Urinary bladder (tissue), 4 donors: ENCODE results near the gene DDN. TPM values are rescaled to one million over a fixed set of nuclear protein-coding genes. Genes with fewer than 3 reads are reported as not detected.
A peak's percentile ranks its signal among the peaks of the same experiment; 100 is the strongest.

Source experiments
- DNase-seq: peaks from one replicate; pipeline ENCODE4 v3.0.0-alpha.2; 2015; ENCODE audit errors: extremely low spot score
- H3K27ac ChIP-seq: one replicate; pipeline ENCODE4 v1.5.1; 2013; ENCODE audit warnings: low read depth, mild to moderate bottlenecking, moderate library complexity
- H3K36me3 ChIP-seq: one replicate; pipeline ENCODE4 v1.6.1; 2013; ENCODE audit warnings: mild to moderate bottlenecking, moderate library complexity; ENCODE audit not compliant: insufficient read depth
- H3K4me1 ChIP-seq: one replicate; pipeline ENCODE4 v1.6.1; 2013; ENCODE audit warnings: mild to moderate bottlenecking, moderate library complexity; ENCODE audit not compliant: insufficient read depth
- H3K4me3 ChIP-seq: one replicate; pipeline ENCODE4 v1.5.1; 2013; ENCODE audit warnings: low read depth, low read length
- WGBS: extraction: QIAGEN DNeasy Blood & Tissue Kit; methylation state at CpG from one replicate; pipeline ENCODE4 v1.1.7; 2013; 5-methylcytosine and 5-hydroxymethylcytosine counted together
- polyA plus RNA-seq: library from polyadenylated mRNA; stranded (reverse); fragments of 200-250 nt; gene quantifications from one replicate; pipeline ENCODE4 v1.2.3, GENCODE V29; 2013
- total RNA-seq: library from RNA; depleted of rRNA; stranded (reverse); fragments of >200 nt; gene quantifications from one replicate; pipeline ENCODE4 v1.2.3, GENCODE V29; 2014
- donor health status: healthy with polysubstance abuse.
- donor health status: healthy.

DDN gene
- total and polyA plus RNA-seq, 2 donors = 0.74 TPM; not detected in 1

DNA sequence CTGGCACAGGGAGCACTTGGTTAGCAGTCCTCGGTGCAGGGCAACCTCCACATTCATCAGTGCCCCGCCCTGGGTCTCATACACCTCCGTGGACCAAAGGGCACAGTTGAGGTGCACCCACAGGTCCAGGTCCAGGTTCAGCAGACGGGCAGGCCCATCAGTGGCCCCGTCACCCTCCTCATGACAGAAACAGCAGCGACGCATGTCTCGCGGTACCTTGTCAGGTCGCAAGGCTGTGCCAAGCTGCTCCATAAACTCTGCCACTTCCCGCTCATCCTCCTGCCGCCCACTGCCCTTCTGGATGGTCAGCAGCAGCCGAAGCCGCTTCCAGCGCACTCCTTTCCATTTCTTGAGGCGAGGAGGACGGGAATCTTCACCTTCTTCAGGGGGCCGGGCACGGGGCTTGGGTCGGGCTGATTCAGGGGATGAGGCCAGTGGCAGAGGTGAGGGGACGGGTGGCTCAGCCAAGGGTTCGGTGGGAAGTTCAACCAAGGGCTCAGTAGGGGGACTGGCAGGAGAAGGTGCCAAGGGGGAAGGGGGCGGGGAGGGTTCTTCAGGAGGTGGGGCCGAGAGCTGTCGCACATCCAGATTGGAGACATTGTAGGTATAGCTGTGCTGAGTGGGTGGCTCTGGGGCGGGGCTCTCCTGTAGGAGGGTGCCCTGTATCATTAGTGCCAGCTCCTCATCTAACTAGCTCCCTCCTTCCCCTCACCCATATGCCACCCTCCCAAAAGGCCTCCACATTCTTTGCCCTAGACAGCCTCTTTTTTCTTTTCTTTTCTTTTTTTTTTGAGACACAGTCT, 27.7 kb upstream of the DDN start:
- Histone ChIP-seq H3K4me1 (no peaks in the 10 kb centered on the region), H3K27ac (no peak overlapping the region), H3K36me3 (peaks cover 8% of the 10 kb centered on the region), H3K4me3 (no peak overlapping the region)
- DNase-seq = no peak
- 94% methylated on average over 26 of the region's 26 CpGs for WGBS

- 95% methylated on average over 21 of the region's 21 CpGs for WGBS
Measured at GRCh38 chr12:49026101-49026500, 26.9 kb upstream of the DDN start.

DNA sequence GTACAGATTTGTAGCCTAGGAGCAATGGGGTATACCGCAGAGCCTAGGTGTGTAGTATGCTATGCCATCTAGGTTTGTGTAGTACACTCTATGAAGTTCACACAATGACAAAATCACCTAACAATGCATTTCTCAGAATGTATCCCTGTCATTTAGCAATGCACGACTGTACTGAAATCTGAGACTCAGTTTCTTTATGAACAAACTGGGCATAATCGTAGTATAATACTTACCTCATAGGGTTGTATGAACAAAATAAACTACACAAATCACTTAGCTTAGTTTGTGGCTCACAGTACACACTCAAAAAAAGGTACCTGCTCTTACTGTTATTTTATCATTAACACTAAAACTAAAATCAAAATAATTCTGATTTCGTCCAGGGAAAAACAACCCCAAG, 26.3 kb upstream of the DDN start:
- DNase-seq = no peak
- Histone ChIP-seq H3K27ac (no peak overlapping the region), H3K4me1 (no peaks in the 10 kb centered on the region), H3K4me3 (no peak overlapping the region), H3K36me3 (peaks cover 8% of the 10 kb centered on the region)
- WGBS = 92% methylated on average over 4 of the region's 4 CpGs

More at GRCh38 chr12:49026101-49026500, 26.9 kb upstream of the DDN start:
- Histone ChIP-seq H3K4me1 (no peaks in the 10 kb centered on the region), H3K27ac (no peak overlapping the region), H3K4me3 (no peak overlapping the region), H3K36me3 (peaks cover 8% of the 10 kb centered on the region)
- DNase-seq = no peak

GRCh38 chr12:49024543-49024942, 25.4 kb upstream of the DDN start:
- peaks cover 8% of the 10 kb centered on the region for H3K36me3 ChIP-seq

DNA sequence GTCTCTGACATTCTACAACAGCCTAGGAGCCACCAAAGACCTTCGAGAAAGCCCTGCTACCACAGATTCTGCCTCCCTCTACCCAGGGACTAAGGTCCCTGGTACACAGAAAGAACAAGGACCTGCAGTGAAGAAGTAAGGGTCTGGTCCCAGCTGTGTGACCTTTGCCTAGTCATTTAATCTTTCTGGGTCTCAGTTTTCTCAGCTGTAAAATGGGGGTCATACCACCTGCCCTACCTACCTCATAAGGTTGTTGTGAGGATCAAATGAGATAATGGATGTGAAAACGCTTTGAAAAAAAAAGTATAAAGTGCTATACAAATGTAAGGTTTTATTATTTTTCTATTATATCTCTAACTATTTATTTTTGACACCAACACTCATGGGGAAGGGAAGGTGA, 24.6 kb upstream of the DDN start:
- no peak for DNase-seq
- no peaks in the 10 kb centered on the region for H3K4me1 ChIP-seq
- H3K27ac ChIP-seq = no peak overlapping the region
- no peak overlapping the region for H3K4me3 ChIP-seq
- 95% methylated on average over 2 of the region's 2 CpGs for WGBS
- peaks cover 8% of the 10 kb centered on the region for H3K36me3 ChIP-seq

More at GRCh38 chr12:49024543-49024942, 25.4 kb upstream of the DDN start:
- 88% methylated on average over 12 of the region's 12 CpGs for WGBS
- Histone ChIP-seq H3K4me1 (no peaks in the 10 kb centered on the region), H3K4me3 (no peak overlapping the region), H3K27ac (no peak overlapping the region)
- DNase-seq = no peak

DNA sequence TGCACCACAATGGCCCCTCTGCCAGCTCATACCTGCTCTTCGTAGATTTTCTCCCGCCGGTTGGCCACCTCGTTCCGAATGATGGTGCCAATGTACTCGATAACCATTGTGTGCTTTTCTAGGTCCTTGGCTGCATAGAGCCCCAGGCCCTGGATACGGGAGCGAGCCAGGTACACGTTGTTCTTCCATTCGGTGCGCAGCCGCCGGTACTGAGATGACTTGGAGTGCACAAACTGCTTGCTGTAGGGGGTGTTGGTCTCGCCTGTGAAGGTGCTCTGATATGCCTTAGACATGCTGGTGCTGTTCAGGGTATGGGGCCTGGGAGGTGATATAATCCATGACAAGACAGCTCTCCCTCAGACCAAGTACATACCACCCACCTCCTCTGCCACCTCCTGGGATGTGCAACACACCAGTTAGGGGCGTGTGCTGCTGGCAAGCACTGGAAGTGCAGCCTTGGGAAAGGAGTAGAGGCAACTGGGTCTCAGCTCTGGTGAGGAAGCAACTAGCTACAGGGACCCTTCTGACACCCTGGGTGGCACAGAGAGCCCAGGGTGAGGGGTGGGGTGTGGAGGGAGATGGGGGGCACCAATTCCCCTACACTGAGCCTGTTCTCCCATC, 23.5 kb upstream of the DDN start:
- Histone ChIP-seq H3K27ac (no peak overlapping the region), H3K36me3 (peaks cover 5% of the 10 kb centered on the region), H3K4me1 (no peaks in the 10 kb centered on the region), H3K4me3 (no peak overlapping the region)
- DNase-seq = no peak
- WGBS = 92% methylated on average over 15 of the region's 15 CpGs

GRCh38 chr12:49021292-49021915, 22.2 kb upstream of the DDN start:
- Histone ChIP-seq H3K36me3 (peaks cover 4% of the 10 kb centered on the region), H3K4me1 (no peaks in the 10 kb centered on the region), H3K4me3 (no peak overlapping the region), H3K27ac (no peak overlapping the region)
- DNase-seq = no peak
- 83% methylated on average over 11 of the region's 11 CpGs for WGBS

GRCh38 chr12:49020441-49020840, 21.3 kb upstream of the DDN start:
- H3K27ac ChIP-seq = no peak overlapping the region
- no peak for DNase-seq
- no peak overlapping the region for H3K4me3 ChIP-seq
- 84% methylated on average over 6 of the region's 6 CpGs for WGBS
- no peaks in the 10 kb centered on the region for H3K36me3 ChIP-seq
- no peaks in the 10 kb centered on the region for H3K4me1 ChIP-seq

GRCh38 chr12:49019443-49020324, 20.5 kb upstream of the DDN start:
- Histone ChIP-seq H3K27ac (peak overlapping the region; percentile 26), H3K36me3 (no peaks in the 10 kb centered on the region), H3K4me1 (no peaks in the 10 kb centered on the region), H3K4me3 (no peak overlapping the region)
- WGBS = 57% methylated on average over 10 of the region's 10 CpGs
- DNase-seq = no peak

GRCh38 chr12:49019120-49019430, 19.9 kb upstream of the DDN start:
- DNase-seq = no peak
- H3K4me1 ChIP-seq = no peaks in the 10 kb centered on the region
- H3K27ac ChIP-seq = peak overlapping the region; percentile 85
- peak overlapping the region; percentile 92 for H3K4me3 ChIP-seq
- no peaks in the 10 kb centered on the region for H3K36me3 ChIP-seq
- 3% methylated on average over 8 of the region's 8 CpGs for WGBS

- DNase-seq = peak; percentile 83
- Histone ChIP-seq H3K4me3 (peak within 1 kb of the TSS; percentile 92), H3K27ac (peak within 1 kb of the TSS; percentile 91), H3K4me1 (no peaks in the 10 kb centered on the region), H3K36me3 (no peaks in the 10 kb centered on the region)
- under 1% methylated on average over 59 of the region's 59 CpGs for WGBS
Measured at GRCh38 chr12:49018261-49019119, 19.3 kb upstream of the DDN start, which contains the start of gene PRKAG1. Gene PRKAG1 (minus strand): TSS chr12:49018776. CDS start chr12:49018740, 36 bp downstream.

DNA sequence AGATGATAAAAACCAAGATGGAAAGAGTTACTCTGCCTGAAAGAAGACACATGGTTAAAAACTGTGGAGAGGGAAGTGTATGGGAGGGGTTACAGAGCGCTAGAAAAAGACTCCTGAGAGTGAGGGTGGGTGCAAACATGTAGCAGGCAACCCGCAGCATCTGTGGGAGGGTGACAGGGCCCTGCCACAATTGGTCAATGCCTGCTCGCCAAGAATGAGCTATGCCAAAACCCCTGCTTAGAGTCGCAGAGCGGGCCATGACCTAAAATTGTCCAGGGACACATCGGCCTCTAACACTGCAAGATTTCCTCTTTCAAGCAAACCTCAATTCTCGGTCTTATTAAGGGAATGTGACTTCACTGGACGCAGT, 18.7 kb upstream of the DDN start:
- H3K27ac ChIP-seq = peak overlapping the region; percentile 91
- no peaks in the 10 kb centered on the region for H3K4me1 ChIP-seq
- H3K36me3 ChIP-seq = no peaks in the 10 kb centered on the region
- no peak for DNase-seq
- H3K4me3 ChIP-seq = peak overlapping the region; percentile 92
- WGBS = under 1% methylated on average over 8 of the region's 8 CpGs
